Adrenal gland (tissue), 12 donors: ENCODE measurements around the gene SPNS3. TPM values are rescaled to one million over a fixed set of nuclear protein-coding genes. Genes with fewer than 3 reads are reported as not detected.
A peak's percentile ranks its signal among the peaks of the same experiment; 100 is the strongest.

Source experiments
- DNase-seq, 7 donors: peaks; one replicate each; pipeline ENCODE4 v3.0.0-alpha.2; 2019 to 2020
- H3K27ac ChIP-seq, 5 donors: fragments of 200-600 bp; sonication (generic) in 4 of 5; 1 replicate in 3 of 5; 2 replicates in 2 of 5; pipeline versions ENCODE4 v1.5.1 to v1.8.0; 2016 to 2020; ENCODE audit warnings: mild to moderate bottlenecking in 1 of 5
- H3K27me3 ChIP-seq: fragments of 200-600 bp; 2 replicates; pipeline ENCODE4 v1.8.0; 2021
- H3K36me3 ChIP-seq, 2 donors: fragments of 200-600 bp; replicated peaks in 1 of 2; 1 replicate in 1 of 2; 2 replicates in 1 of 2; pipeline versions ENCODE4 v1.5.1 to v1.8.0; 2018 to 2022
- H3K4me1 ChIP-seq, 2 donors: fragments of 200-600 bp; replicated peaks in 1 of 2; 1 replicate in 1 of 2; 2 replicates in 1 of 2; pipeline versions ENCODE4 v1.5.1 to v1.8.0; 2018 to 2021
- H3K4me3 ChIP-seq, 4 donors: fragments of 200-600 bp; sonication (generic) in 3 of 4; one replicate each; pipeline ENCODE4 v1.5.1; 2016 to 2018
- H3K9me3 ChIP-seq, 3 donors: fragments of 200-600 bp; sonication (generic) in 1 of 3; replicated peaks in 1 of 3; 1 replicate in 2 of 3; 2 replicates in 1 of 3; pipeline versions ENCODE4 v1.5.1 to v1.8.0; 2016 to 2021
- POLR2A ChIP-seq, 2 donors: fragments of 450-650 bp; IDR thresholded peaks; one replicate each; pipeline ENCODE4 v1.6.1; 2017; ENCODE audit warnings: antibody characterized with exemption in 2 of 2, mild to moderate bottlenecking in 2 of 2, moderate library complexity in 1 of 2
- WGBS, 4 donors: extraction: QIAGEN DNeasy Blood & Tissue Kit in 2 of 4; methylation state at CpG; one replicate each; pipeline versions ENCODE4 v1.1.5 to v1.1.7; 2013 to 2017; 5-methylcytosine and 5-hydroxymethylcytosine counted together
- intact Hi-C, 2 donors: fragments of 100-400 bp; cut with DNase I; formaldehyde crosslinking; loops; one replicate each; pipeline versions ENCODE4 v1.14.1 to v1.15.0; 2022 to 2023
- polyA plus RNA-seq, 3 donors: library from polyadenylated mRNA; stranded (reverse); fragments of 200-250 nt in 2 of 3; fragments of 350-450 nt in 1 of 3; fragmentation: Illumina TruSeq in 1 of 3; extraction: RNeasy Lipid Tissue Mini Kit (QIAGEN cat#74804) in 1 of 3; gene quantifications; one replicate each; pipeline ENCODE4 v1.2.3, GENCODE V29; 2013 to 2014
- total RNA-seq, 9 donors: library from RNA; depleted of rRNA in 4 of 9; stranded (reverse); fragments of >200 nt in 4 of 9; fragments of 120-200 nt in 1 of 9; fragmentation: NEBNext Ultra II Directional in 1 of 9; extraction: Animal tissue kit (Norgen Biotek cat#: 25700) in 1 of 9; gene quantifications; one replicate each; pipeline versions ENCODE4 v1.1.0 to v1.2.4, GENCODE V29; 2013 to 2023
- TF ChIP-seq, protein P1 (sequence below), 6 experiments: fragments of 450-650 bp in 4 of 6; fragments of 200-600 bp in 2 of 6; sonication (generic) in 1 of 6; IDR thresholded peaks; 1 replicate in 5 of 6; 2 replicates in 1 of 6; pipeline versions ENCODE4 v1.5.1 to v1.8.0; 2016 to 2021; ENCODE audit warnings: antibody characterized with exemption in 6 of 6, mild to moderate bottlenecking in 2 of 6, moderate library complexity in 1 of 6
- donor health status: healthy with polysubstance abuse.
- donor health status: Bipolar disorder and iron deficiency.
- donor health status: DM: yes; HTN: yes; CAD: no.
- donor health status: DM: no; HTN: no; CAD: no.
- donor health status: DM: no; HTN: no; CAD: no.
- donor health status: DM: yes; HTN: yes; CAD: no.

Gene SPNS3
- total and polyA plus RNA-seq, 12 donors: 0.33 to 10.5 (median 4.3) TPM

DNA sequence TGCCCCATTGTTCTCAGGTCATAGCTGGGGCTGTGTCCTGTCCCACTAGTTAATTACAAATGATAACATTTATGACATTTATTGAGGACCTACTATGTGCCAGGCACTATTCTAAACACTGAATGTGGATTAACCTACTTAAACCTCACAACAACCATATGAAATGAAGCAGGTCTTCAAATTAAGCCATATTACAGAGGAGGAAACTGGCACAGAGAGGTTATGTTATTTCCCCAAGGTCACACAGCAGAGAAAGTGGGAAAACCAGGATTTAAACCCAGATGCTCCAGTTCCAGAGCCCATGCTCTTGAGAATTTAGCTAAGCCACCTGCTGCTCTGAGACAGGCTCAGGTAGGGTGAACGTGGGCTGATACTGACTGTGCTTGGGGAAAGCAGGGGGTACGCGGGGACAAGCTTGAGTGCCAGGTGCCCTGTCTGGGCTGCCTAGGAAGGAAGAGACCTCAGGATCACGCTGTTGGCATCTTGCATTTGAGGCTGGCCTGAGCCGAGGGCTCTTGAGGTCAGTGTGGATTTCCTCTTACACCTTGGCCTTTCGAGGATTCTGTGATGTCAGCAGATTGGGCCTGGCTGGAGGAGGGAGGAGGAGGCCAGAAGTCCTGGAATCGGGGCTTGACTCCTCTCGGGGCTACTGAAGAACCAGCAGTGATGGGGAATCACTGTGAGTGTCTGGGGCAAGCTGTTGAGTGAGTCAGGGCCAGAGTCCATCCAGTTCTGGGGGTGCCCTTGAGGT, 73.8 kb downstream of the SPNS3 start:
- WGBS, 4 donors: 67 to 74% (median 69%) methylated on average over 6 to 8 of the region's 8 CpGs
- intact Hi-C loops: no loop called here
- Histone ChIP-seq H3K9me3 (no peaks in the 10 kb centered on the region), H3K4me3 (no peak overlapping the region), H3K27me3 (peaks cover 13% of the 10 kb centered on the region), H3K27ac (no peak overlapping the region), H3K4me1 (no peaks in the 10 kb centered on the region), H3K36me3 (no peaks in the 10 kb centered on the region)
- TF ChIP-seq, protein P1, sequence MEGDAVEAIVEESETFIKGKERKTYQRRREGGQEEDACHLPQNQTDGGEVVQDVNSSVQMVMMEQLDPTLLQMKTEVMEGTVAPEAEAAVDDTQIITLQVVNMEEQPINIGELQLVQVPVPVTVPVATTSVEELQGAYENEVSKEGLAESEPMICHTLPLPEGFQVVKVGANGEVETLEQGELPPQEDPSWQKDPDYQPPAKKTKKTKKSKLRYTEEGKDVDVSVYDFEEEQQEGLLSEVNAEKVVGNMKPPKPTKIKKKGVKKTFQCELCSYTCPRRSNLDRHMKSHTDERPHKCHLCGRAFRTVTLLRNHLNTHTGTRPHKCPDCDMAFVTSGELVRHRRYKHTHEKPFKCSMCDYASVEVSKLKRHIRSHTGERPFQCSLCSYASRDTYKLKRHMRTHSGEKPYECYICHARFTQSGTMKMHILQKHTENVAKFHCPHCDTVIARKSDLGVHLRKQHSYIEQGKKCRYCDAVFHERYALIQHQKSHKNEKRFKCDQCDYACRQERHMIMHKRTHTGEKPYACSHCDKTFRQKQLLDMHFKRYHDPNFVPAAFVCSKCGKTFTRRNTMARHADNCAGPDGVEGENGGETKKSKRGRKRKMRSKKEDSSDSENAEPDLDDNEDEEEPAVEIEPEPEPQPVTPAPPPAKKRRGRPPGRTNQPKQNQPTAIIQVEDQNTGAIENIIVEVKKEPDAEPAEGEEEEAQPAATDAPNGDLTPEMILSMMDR (IDR thresholded peaks at IDR 0.05): no peak
- no peak for TF ChIP-seq POLR2A (IDR thresholded peaks at IDR 0.05)
- DNase-seq: no peak

DNA sequence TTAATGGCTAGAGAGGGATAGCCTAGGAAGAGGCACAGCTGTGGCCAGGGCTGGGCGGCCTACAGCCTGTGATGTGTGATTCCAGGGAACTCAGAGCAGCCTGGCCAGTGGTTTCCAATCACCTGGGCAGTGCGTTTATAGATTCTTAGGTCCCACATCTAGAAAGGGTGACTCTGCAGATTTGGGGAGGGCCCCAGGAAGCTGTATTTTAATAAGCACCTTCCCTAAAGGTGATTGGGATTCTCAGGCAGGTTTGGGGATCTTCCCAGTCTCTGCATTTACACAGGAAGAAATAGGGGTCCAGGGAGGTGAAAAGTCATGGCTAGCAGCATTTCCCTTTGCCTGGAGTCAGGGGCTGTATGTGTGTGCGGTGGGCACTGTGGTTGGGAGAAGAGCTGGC, 74.5 kb downstream of the SPNS3 start:
- Histone ChIP-seq H3K36me3 (no peaks in the 10 kb centered on the region), H3K4me3 (no peak overlapping the region), H3K27me3 (peaks cover 8% of the 10 kb centered on the region), H3K27ac (no peak overlapping the region), H3K9me3 (no peaks in the 10 kb centered on the region), H3K4me1 (no peaks in the 10 kb centered on the region)
- DNase-seq: no peak
- TF ChIP-seq, protein P1 (IDR thresholded peaks at IDR 0.05): no peak
- TF ChIP-seq POLR2A (IDR thresholded peaks at IDR 0.05): no peak
- intact Hi-C loops: no loop called here
- WGBS, 4 donors: 83 to 88% (median 85%) methylated on average over 2 to 3 of the region's 3 CpGs

DNA sequence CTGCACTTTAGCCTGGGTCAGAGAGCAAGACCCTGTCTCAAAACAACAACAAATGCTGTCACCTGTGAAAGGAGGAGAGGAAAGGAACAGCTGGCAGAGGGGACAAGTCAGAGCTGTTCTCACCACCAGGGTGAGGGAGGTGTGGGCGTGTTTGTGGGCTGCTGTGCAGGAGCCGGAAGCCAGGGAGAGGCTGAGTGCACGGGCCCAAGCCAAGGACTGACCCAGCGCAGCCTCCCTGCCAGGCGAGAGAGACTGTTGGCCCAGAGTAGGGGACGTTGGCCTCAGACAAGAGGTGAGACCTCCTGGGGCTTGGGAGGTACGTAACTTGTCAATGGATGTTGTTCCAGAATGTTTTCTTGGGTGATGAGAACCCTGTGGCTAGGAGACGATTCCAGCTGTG, 75.7 kb downstream of the SPNS3 start:
- H3K27me3 ChIP-seq: peaks cover under 1% of the 10 kb centered on the region
- peak overlapping the region in 2 of 5 donors; percentile 27 to 41 for H3K27ac ChIP-seq
- no peaks in the 10 kb centered on the region for H3K4me1 ChIP-seq
- no peak for DNase-seq
- intact Hi-C loops: no loop called here
- H3K9me3 ChIP-seq: no peaks in the 10 kb centered on the region
- no peak for TF ChIP-seq POLR2A (IDR thresholded peaks at IDR 0.05)
- no peaks in the 10 kb centered on the region for H3K36me3 ChIP-seq
- 61 to 87% (median 69%) methylated on average over 6 to 8 of the region's 8 CpGs for WGBS, 4 donors
- no peak overlapping the region for H3K4me3 ChIP-seq

DNA sequence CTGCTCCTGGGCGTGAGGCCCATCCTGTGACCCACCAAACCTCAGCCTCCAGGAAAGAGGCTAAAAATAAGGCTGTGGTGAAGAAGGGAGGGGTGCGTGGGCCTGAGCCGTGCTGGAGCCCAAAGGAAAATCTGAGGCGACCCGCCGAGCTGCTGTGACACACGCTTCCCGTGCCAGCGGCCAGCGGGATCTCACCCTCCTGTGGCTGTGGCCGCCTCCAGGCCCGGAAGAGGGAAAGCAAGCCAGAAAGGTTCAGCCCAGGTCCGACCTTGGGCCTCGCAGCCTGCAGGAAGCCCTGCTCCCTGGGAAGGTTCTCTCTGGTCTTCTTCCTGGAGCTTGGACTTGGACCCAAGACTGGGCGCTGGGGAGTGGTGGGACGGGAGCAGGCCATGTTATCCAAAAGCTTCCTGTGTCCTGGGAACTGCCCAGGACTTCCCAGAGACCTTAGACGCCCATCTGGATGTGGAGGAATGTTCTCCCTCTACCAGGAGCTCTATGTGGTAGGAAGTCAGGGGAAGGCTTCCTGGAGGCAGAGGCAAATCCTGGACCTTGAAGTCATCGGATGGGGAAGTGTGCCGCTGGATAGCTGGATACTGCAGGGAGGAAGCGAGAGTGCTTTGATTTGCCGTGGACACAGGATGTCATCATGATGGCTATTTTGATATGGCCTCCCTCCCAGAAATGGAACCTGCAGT, 76.3 kb downstream of the SPNS3 start:
- no peak for TF ChIP-seq POLR2A (IDR thresholded peaks at IDR 0.05)
- TF ChIP-seq, protein P1 (IDR thresholded peaks at IDR 0.05): no peak
- H3K27me3 ChIP-seq: no peaks in the 10 kb centered on the region
- H3K4me3 ChIP-seq: no peak overlapping the region
- WGBS, 4 donors: 50 to 77% (median 60%) methylated on average over 8 to 21 of the region's 21 CpGs
- intact Hi-C loops: no loop called here
- no peaks in the 10 kb centered on the region for H3K36me3 ChIP-seq
- DNase-seq: peak in 5 of 7 donors; percentile 43 to 72 (median 67)
- no peaks in the 10 kb centered on the region for H3K4me1 ChIP-seq
- H3K27ac ChIP-seq: peak overlapping the region in 2 of 5 donors; percentile 27 to 41
- no peaks in the 10 kb centered on the region for H3K9me3 ChIP-seq
